Measurements from ENCODE around the gene EPHB6.

DNA sequence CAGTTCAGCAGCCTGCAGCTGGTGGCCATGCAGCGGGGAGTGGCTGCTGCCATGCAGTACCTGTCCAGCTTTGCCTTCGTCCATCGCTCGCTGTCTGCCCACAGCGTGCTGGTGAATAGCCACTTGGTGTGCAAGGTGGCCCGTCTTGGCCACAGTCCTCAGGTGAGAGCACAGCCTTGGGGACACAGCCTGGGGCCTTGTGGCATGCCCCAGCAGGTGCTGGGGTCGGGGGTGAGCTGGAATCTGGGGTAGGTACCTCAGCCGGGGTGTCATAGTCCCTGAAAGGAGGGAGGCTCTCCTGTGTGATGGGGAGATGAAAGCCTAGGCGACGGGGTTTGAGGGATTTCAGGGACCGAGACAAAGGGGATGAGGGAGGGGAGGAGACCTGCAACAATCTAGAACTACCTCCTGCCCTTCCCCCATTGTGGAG lies 14.1 kb downstream of the EPHB6 start:
- TF ChIP-seq POU2F2 (IDR thresholded peaks at IDR 0.05; ENCODE audit: low read depth, low read length): no peak
- TF ChIP-seq POLR2AphosphoS5 (IDR thresholded peaks at IDR 0.05; ENCODE audit: low read depth, low read length): no peak
- no peak for TF ChIP-seq POLR2A (IDR thresholded peaks at IDR 0.05; ENCODE audit: low read depth, low read length)

All from GM12891 (cell line).